ENCODE results near the gene EGR1. TPM values are rescaled to one million over a fixed set of nuclear protein-coding genes. Genes with fewer than 3 reads are reported as not detected.
A peak's percentile ranks its signal among the peaks of the same experiment; 100 is the strongest.

Gene EGR1
- total RNA-seq, 2 experiments from 2014 or later = 10.0 to 10.7 TPM

DNA sequence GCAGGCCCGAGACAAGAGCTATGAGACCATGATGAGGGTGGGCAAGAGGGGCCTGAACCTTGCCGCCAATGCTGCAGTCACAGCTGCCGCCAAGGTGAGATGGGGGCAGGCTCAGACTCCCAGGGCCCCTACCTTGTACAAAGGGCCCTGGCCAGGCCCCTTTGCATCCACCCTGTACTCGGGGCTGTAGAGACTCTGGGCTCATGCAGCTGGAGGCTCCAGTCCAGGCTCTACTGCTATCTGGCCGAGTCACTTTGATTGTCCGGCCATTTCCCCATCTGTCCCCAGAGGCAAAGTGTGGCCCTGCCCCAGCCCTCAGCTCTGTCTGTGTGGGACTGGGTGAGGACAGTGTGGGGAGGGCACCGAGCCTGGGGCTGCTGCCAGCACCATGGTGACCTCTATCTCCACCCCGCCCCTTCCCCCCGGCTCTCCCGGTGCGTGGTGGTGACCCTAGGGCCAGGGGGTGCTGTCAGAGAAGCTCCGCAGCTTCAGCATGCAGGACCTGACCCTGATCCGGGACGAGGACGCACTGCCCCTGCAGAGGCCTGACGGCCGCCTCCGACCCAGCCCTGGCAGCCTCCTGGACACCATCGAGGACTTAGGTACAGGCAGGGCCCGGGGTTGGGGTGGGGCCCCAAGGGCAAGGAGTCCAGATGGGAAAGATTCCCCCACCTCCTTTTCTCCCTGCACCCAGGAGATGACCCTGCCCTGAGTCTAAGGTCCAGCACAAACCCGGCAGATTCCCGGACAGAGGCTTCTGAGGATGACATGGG, 20.3 kb upstream of the EGR1 start:
- Mint-ChIP-seq H3K27ac (no peak overlapping the region), H3K4me3 (no peak overlapping the region), H3K9me3 (ENCODE audit: low read depth) (no peaks in the 10 kb centered on the region), H3K36me3 (no peaks in the 10 kb centered on the region), H3K27me3 (peaks cover 2% of the 10 kb centered on the region), H3K4me1 (peaks cover 3% of the 10 kb centered on the region)
- ATAC-seq (no peak), DNase-seq (no peak)
- CTCF ChIA-PET = interaction anchor here (1.5 kb wide), 1 partner anchor 11 kb away, joined by 4 read pairs; no protein-coding TSS in a partner anchor

DNA sequence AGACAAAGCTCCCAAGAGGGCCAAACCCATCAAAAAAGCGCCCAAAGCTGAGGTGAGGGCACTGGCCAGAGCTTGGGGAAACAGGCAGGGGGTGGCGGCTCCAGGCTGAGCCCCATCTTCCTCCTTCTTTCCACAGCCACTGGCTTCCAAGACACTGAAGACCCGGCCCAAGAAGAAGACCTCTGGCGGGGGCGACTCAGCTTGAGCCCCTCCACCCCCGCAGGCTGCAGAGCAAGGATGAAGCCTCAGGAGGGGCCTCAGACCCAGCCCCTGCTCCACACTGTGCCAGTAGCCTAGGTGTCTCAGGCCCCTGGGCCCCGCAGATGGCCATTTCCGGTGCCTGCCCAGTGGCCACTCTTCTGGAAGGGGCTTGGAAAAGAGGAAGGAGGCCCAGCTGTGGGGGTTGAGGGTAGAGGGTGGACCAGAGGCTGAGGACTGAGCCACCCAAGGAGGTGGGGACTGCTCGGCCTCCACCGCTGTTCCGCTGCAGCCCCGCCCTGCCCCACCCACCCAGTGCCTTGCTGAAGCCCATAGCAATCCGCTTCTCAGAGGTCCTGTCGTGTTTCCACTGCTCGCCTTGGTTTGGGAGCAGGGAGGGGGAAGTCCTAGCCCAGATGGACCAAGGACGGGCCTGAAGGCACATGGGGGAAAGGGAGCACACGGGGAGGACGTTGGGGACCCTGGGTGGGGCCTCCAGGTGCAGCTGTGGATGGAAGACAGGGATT, 19.6 kb upstream of the EGR1 start:
- H3K4me3 Mint-ChIP-seq = no peak overlapping the region
- no peaks in the 10 kb centered on the region for H3K36me3 Mint-ChIP-seq
- CTCF ChIA-PET = interaction anchor here (0.9 kb wide), 1 partner anchor 58 kb away, joined by 3 read pairs; no protein-coding TSS in a partner anchor
- no peaks in the 10 kb centered on the region for H3K9me3 Mint-ChIP-seq (ENCODE audit: low read depth)
- H3K27me3 Mint-ChIP-seq = peaks cover 2% of the 10 kb centered on the region
- ATAC-seq = no peak
- no peak overlapping the region for H3K27ac Mint-ChIP-seq
- peaks cover 4% of the 10 kb centered on the region for H3K4me1 Mint-ChIP-seq
- DNase-seq = no peak

DNA sequence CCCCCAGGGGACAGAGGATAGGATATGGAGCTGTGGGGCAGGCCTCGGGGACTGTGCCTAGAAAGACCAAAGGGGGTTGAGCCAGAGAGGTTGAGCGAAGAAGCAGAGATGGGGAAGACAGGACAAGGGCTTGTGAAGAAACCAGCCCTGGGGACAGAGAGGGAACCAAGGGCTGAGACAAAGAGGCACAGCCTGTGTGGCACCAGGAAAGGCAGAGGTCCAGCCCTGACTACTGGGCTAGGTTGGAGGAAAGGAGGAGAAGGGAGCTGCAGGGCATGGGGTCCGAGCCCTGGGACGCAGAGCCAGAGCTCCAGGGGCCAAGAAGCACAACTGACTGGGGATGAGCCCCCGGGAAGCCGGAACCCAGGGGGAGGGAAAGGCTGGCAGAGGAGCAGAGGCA, 17.2 kb upstream of the EGR1 start:
- H3K36me3 Mint-ChIP-seq = no peaks in the 10 kb centered on the region
- no peak overlapping the region for H3K27ac Mint-ChIP-seq
- H3K9me3 Mint-ChIP-seq (ENCODE audit: low read depth) = no peaks in the 10 kb centered on the region
- peaks cover 4% of the 10 kb centered on the region for H3K4me1 Mint-ChIP-seq
- DNase-seq = no peak
- H3K27me3 Mint-ChIP-seq = peaks cover 2% of the 10 kb centered on the region
- ATAC-seq = no peak
- no peak overlapping the region for H3K4me3 Mint-ChIP-seq
- CTCF ChIA-PET = interaction anchor here (1.5 to 6.2 kb wide), 6 partner anchors 9 to 121 kb away, joined by 4 to 100 read pairs (median 26); partner anchors contain the start of genes EGR1, KDM3B and REEP2

DNA sequence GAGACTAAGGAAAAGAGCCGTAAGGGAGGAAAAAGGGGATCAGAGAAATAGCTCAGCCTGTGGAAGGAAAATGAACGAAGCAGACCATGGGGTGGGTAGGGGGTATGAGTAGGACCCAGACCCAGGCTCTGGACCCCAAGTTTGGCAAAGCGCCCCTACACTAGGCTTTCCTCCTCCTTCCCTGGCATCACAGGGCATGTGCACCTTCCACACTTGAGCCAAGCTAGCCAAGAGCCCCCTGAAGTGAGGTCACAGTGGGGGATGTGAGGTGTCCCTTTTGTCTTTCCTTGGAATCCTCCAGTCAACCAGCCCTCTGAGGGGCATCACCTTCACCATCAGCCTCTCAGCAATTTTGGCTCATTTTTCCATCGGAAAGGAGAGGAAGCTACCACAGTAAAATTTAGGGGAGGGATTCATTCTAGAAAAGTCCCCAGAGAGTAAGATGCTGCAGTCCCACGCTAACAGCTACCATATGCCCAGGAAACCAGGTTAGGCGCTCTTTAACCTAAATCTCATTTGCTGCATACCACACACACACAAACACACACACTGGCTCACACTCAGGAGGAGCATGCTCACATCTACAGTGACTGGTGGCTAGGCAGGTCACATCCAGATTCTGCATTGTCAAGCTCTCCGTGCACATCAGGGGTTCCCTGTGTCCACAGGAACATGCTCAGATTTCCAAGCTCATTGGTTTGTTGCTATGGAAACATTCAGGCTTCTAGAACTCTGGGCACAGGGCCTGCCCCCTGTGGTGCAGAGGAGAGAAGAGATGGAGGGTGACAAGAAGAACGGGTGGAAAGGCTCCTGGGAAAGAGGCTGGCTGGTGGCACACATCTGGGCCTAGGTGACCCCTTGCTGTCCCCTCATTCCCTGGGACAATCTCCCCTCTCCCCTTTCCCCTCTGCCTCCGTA, 16.5 kb upstream of the EGR1 start:
- Mint-ChIP-seq H3K4me1 (peaks cover 4% of the 10 kb centered on the region), H3K9me3 (ENCODE audit: low read depth) (no peaks in the 10 kb centered on the region), H3K36me3 (no peaks in the 10 kb centered on the region), H3K4me3 (no peak overlapping the region), H3K27me3 (peaks cover 2% of the 10 kb centered on the region), H3K27ac (no peak overlapping the region)
- ATAC-seq = no peak
- no peak for DNase-seq
- CTCF ChIA-PET = interaction anchor here (0.6 to 6.2 kb wide), 18 partner anchors 10 to 265 kb away, joined by 3 to 100 read pairs (median 4); partner anchors contain the start of genes CDC25C, EGR1, ETF1 and KDM3B

DNA sequence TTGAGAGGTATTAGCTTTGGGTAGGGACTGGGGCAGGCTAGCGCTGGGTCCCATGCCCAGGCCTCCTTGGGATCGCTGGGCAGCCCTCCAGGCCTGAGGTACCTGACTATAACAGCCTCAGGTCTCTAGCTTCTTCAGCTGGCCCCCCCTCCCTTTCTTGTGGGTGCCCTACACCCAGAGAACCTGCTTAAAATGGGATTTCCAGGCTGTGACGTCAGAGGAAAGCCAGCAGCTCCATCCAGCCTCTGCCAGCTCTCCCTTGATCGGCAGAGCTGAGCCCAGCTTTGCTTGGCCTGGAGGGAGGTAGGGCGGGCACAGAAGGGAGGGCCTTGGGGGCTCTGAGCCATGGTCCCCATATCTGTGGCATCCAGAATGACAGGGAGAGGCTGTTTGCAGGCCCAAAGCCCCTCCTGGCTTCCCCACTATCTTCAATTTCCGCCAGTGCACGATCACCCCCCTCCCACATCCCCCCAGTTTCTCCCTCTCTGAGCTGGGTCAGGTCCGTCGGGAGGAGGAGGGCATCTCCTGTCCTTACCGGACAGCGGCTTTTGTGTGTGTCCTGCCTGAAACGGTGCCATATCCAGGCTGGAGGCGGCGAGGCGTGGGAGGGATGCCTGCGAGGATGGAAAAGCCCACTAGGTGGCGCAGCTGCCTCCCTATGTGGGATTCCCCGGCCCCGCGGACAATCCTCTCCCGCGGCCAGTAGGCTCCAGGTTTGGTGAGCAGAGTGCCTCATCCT, 15.6 kb upstream of the EGR1 start:
- Mint-ChIP-seq H3K27ac (no peak overlapping the region), H3K9me3 (ENCODE audit: low read depth) (no peaks in the 10 kb centered on the region), H3K4me3 (no peak overlapping the region), H3K4me1 (peaks cover 4% of the 10 kb centered on the region), H3K27me3 (peaks cover 2% of the 10 kb centered on the region), H3K36me3 (no peaks in the 10 kb centered on the region)
- ATAC-seq = peak; percentile 95
- DNase-seq = peak; percentile 84
- CTCF ChIA-PET = interaction anchor here (0.6 to 6.2 kb wide), 31 partner anchors 11 to 379 kb away, joined by 3 to 100 read pairs (median 4); partner anchors contain the start of genes BRD8, CDC25C, EGR1 and ETF1

DNA sequence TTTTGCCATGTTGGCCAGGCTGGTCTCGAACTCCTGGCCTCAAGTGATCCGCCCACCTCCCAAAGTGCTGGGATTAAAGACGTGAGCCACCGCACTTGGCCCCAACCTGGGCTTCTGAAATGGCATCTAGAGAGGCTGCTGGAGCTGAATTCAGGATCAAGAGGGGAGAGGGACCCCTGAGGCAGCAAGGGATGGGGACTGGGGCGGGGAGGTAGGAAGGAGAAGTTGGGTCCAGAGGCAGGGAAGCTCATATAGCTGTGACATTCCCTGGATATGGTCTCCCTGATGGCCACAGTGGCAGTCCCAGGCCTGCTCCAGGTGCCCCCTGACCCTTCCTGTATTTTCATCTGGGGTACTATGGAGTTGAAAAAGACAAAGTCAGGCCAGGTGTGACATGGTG, 14.3 kb upstream of the EGR1 start:
- ATAC-seq (no peak), DNase-seq (no peak)
- CTCF ChIA-PET = interaction anchor here (0.6 to 6.2 kb wide), 12 partner anchors 11 to 858 kb away, joined by 3 to 100 read pairs (median 4); partner anchors contain the start of genes CDC25C and EGR1
- Mint-ChIP-seq H3K36me3 (no peaks in the 10 kb centered on the region), H3K4me1 (peaks cover 4% of the 10 kb centered on the region), H3K4me3 (no peak overlapping the region), H3K27me3 (peaks cover 2% of the 10 kb centered on the region), H3K27ac (no peak overlapping the region), H3K9me3 (ENCODE audit: low read depth) (no peaks in the 10 kb centered on the region)

DNA sequence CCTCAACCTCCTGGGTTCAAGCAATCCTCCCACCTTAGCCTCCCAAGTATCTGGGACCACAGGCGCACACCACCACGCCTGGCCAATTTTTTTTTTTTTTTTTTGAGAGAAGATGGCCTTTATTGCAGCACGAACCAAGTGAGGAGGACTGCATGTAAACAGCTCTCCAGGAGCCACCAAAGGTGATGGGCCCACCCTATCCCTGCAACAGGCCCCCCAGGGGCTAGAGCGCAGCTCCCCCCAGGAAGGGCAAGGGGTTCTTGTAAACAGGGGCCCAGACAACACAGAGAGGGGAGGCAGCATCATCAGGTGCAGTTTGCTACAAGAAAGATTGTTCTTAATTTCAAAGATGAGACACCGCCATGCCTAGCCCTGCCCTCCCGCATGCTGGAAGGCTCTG, 12.6 kb upstream of the EGR1 start:
- Mint-ChIP-seq H3K27ac (no peak overlapping the region), H3K36me3 (no peaks in the 10 kb centered on the region), H3K9me3 (ENCODE audit: low read depth) (no peaks in the 10 kb centered on the region), H3K27me3 (peaks cover 2% of the 10 kb centered on the region), H3K4me1 (peaks cover 6% of the 10 kb centered on the region), H3K4me3 (no peak overlapping the region)
- DNase-seq (no peak), ATAC-seq (no peak)
- CTCF ChIA-PET = interaction anchor here (1.3 to 6.2 kb wide), 3 partner anchors 9 to 49 kb away, joined by 3 to 100 read pairs (median 91); partner anchors contain the start of gene EGR1

DNA sequence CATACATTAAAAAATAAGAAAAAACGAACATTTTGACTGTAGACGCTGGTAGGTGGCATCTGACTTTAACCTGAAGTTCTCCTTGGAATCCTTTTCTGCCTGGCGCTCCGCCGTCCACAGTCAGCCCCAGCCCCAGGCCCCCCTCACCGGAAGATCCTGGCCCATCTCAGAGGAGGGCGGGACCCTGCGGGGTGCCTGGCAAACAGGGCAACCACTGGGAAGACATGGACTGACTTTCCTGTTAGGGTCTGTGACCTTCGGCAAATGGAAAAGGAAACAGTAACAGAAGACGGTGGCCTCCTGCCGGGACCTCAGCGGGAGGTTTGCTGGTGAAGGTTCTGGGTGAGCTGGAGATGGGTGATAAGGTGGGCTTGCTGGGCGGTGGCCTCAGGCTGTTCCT, 11.7 kb upstream of the EGR1 start:
- Mint-ChIP-seq H3K36me3 (no peaks in the 10 kb centered on the region), H3K27me3 (peaks cover 2% of the 10 kb centered on the region), H3K4me1 (peaks cover 13% of the 10 kb centered on the region), H3K4me3 (no peak overlapping the region), H3K27ac (no peak overlapping the region), H3K9me3 (ENCODE audit: low read depth) (no peaks in the 10 kb centered on the region)
- CTCF ChIA-PET = interaction anchor here (2.8 to 6.2 kb wide), 3 partner anchors 8 to 51 kb away, joined by 14 to 100 read pairs (median 91); partner anchors contain the start of gene EGR1
- DNase-seq (no peak), ATAC-seq (no peak)

DNA sequence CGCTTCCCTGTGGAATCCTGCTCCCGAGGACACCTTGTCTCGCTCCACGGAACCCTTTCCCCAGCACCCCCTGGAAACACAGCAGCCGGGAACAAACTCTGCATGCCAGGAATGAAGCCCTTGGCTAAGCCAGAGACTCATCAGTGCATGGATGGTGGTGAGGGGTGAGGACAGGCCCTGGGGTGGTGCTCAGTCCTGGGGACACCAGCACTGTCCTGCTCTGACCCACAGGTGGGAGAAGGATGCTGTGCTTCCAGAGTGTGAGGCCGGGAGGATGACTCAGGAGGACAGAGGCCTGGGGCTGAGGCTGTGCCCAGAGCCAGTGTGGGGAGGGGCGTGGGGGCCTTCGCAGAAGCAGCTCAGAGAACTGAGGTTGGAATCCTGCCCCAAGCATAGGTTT, 11.2 kb upstream of the EGR1 start:
- no peak for ATAC-seq
- CTCF ChIA-PET = interaction anchor here (2.3 to 2.8 kb wide), 2 partner anchors 11 to 50 kb away, joined by 9 to 14 read pairs; partner anchors contain the start of gene EGR1
- H3K4me3 Mint-ChIP-seq = no peak overlapping the region
- no peak for DNase-seq
- peaks cover 2% of the 10 kb centered on the region for H3K27me3 Mint-ChIP-seq
- H3K36me3 Mint-ChIP-seq = no peaks in the 10 kb centered on the region
- no peak overlapping the region for H3K27ac Mint-ChIP-seq
- no peaks in the 10 kb centered on the region for H3K9me3 Mint-ChIP-seq (ENCODE audit: low read depth)
- H3K4me1 Mint-ChIP-seq = peaks cover 18% of the 10 kb centered on the region

DNA sequence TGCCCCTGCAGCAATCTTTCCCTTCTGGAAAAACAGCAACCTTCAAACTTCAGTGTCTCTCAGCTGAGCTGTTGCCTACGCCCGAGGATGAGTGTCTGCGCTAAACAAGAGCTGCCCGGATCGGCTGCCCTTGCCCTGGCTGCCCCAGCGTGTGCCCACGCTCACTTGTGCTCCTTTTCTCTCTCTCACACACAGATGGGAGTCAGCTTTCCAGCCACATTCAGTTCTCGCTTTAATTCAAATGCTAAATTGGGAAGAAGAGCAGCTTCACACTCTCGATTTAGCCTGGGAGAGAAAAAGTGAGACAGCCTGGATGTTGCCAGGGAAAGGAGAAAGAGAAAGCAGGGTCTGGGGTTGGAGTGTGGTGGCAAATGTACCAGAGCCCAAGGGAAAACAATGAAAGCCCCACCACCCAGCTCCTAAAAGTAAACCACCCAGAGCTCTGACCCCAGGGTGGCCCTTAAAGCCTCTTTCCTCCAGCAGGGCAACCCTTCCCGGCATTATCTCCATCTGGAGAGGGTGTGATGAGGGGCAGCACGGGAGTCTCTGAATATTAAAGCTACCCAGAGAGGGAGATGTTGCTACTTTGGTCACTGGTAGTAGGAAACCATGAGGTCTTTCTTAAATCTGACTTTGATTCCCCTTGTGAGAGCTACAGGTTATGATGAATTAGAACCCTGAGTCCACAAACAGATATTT, 9.9 kb upstream of the EGR1 start:
- CTCF ChIA-PET = interaction anchor here (1.1 to 2.8 kb wide), 5 partner anchors 9 to 88 kb away, joined by 3 to 14 read pairs (median 4); partner anchors contain the start of genes EGR1 and ETF1
- ATAC-seq (no peak), DNase-seq (no peak)
- Mint-ChIP-seq H3K27me3 (no peaks in the 10 kb centered on the region), H3K9me3 (ENCODE audit: low read depth) (no peaks in the 10 kb centered on the region), H3K4me3 (no peak overlapping the region), H3K4me1 (peaks cover 27% of the 10 kb centered on the region), H3K27ac (no peak overlapping the region), H3K36me3 (peaks cover under 1% of the 10 kb centered on the region)

DNA sequence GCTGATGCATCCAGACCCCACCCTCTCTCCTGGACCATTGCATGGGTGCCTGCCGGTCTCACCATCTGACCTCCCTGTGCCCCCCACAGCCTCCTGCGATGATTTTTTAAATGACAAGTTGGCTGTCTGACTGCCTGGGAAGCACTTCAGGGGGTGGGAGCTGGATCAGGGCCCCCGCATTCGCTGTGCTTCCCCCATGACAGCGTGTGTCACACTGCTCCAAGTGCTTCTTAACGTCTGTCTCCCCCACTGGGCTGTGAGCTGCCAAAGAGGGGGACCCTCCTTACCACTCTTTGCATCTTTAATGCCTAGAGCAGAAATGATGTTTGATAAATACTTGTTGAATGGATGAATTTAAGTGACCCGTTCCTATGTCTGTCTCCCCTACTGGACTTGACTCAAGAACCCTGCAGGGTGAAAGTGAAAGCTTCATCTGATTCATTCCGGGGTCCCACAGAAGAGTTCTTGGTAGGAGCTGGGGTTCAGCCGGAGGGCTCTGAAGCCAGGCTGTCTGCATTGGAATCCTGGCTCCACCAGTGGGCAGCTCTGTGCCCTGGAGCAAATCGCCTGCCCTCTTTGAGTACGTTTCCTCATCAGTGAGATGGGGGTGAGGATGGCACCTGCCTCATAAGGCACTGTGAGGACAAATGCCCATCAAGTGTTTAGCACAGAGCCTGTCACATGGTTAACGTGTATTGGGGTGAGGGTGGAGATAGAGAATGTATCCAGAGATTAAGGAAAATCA, 7.6 kb upstream of the EGR1 start:
- DNase-seq = no peak
- H3K27me3 Mint-ChIP-seq = no peaks in the 10 kb centered on the region
- H3K9me3 Mint-ChIP-seq (ENCODE audit: low read depth) = no peaks in the 10 kb centered on the region
- peaks cover 2% of the 10 kb centered on the region for H3K36me3 Mint-ChIP-seq
- no peak for ATAC-seq
- no peak overlapping the region for H3K4me3 Mint-ChIP-seq
- CTCF ChIA-PET = interaction anchor here (1.1 to 10.5 kb wide), 4 partner anchors 7 to 118 kb away, joined by 3 to 100 read pairs (median 4); partner anchors contain the start of gene KDM3B
- H3K27ac Mint-ChIP-seq = peak overlapping the region; percentile 58
- peaks cover 32% of the 10 kb centered on the region for H3K4me1 Mint-ChIP-seq
